ENCODE data around the gene PRIM2. TPM values are rescaled to one million over a fixed set of nuclear protein-coding genes. Genes with fewer than 3 reads are reported as not detected.
A peak's percentile ranks its signal among the peaks of the same experiment; 100 is the strongest.
"Not testable (repeated sequence)": the region's sequence is repeated elsewhere in the genome, so short reads cannot be mapped to it uniquely, and the experiment has no call there.

PRIM2 gene
- total and polyA plus RNA-seq, 9 of the 15 experiments (the other 6 are each of a cell fraction or from before 2014, with no cell fraction given): 19.8 to 57.5 (median 33.4) TPM

DNA sequence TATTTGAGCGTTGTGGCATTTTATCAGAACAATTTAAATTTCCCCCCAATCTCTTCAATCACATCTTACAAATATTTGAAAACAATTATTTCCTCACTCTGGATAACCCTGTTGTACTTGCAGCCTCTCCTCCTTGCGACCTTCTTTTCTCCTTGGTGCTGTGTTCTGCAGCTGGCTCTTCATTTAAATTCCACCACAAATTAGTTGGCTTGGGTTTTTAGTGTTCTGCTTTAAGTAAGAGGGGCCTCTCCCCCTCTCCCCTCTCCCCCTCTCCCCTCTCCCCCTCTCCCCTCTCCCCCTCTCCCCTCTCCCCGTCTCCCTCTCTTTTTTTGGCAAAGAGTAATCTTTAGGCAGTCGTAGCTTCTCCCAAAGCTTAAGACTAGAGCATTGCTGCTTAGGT lies 152.7 kb downstream of the PRIM2 start:
- CTCF ChIA-PET (ENCODE audit: low intra/inter-chr PET ratio); H3K27me3 ChIP-seq (ENCODE audit: control insufficient read depth in 2 of 2, insufficient read depth in 2 of 2, low read length in 2 of 2); FAIRE-seq; ATAC-seq; H3K9me1 ChIP-seq (ENCODE audit: control insufficient read depth, insufficient read depth, low read length); intact Hi-C loops (cut with micrococcal nuclease); H3K36me3 ChIP-seq (ENCODE audit: control insufficient read depth, insufficient read depth, low read length); H3K4me1 ChIP-seq (replicated peaks in 1 of 2; ENCODE audit: control insufficient read depth in 2 of 2, insufficient read depth in 2 of 2, low read length in 2 of 2); H3K79me2 ChIP-seq (ENCODE audit: control insufficient read depth, insufficient read depth, low read length); POLR2A ChIA-PET; DNase-seq (ENCODE audit: extremely low read depth in 1 of 4, low spot score in 3 of 4); H4K20me1 ChIP-seq (replicated peaks; ENCODE audit: control insufficient read depth, insufficient read depth, low read length); H2AFZ ChIP-seq (ENCODE audit: low read depth, low read length); H3K4me2 ChIP-seq (ENCODE audit: insufficient read depth, low read length); H3K9ac ChIP-seq (ENCODE audit: insufficient read depth in 1 of 2, low read depth in 2 of 2, low read length in 2 of 2); BruUV-seq (replicated peaks); H3K4me3 ChIP-seq; in situ Hi-C loops (cut with MboI); H3K9me3 ChIP-seq (replicated peaks; ENCODE audit: control insufficient read depth, insufficient read depth, low read depth, low read length); H3K27ac ChIP-seq (ENCODE audit: extremely low read depth, low read depth, low read length): not testable (repeated sequence)
- WGBS (ENCODE audit: insufficient coverage, low coverage, missing lambda C conversion rate): 22% methylated on average over 2 of the region's 4 CpGs
- peak; percentile 43 for TF ChIP-seq PCBP1 (IDR thresholded peaks at IDR 0.05; ENCODE audit: low read depth, low read length, poor library complexity, severe bottlenecking)

DNA sequence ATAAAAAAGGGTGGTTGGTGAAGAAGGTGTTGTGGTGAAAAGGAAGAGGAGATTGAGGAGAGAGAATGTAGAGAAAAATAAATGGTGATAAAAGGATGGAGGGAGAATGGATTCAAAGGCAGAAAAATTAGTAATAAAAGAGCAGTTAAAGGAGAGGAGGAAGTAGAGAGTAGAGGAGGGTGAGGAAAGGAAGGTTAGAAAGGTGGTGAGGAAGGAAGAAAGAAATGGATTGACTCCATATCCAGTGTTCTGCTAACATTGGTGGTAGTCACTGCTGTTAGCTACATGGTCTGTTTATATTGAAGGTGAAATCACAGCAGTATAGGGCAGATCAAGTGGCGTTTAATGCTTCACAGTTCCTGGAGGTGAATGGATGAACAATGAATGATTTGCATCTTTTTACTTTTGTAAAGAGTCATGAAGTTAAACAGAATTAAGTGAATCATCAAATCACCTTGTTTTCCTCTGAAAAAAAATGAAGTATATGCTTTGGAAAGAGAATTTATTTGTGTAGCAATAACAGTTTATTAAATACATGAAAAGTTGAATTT lies 154.0 kb downstream of the PRIM2 start:
- POLR2A ChIA-PET; H3K9me3 ChIP-seq (replicated peaks; ENCODE audit: control insufficient read depth, insufficient read depth, low read depth, low read length); H4K20me1 ChIP-seq (replicated peaks; ENCODE audit: control insufficient read depth, insufficient read depth, low read length); in situ Hi-C loops (cut with MboI); CTCF ChIA-PET (ENCODE audit: low intra/inter-chr PET ratio); ATAC-seq; H3K79me2 ChIP-seq (ENCODE audit: control insufficient read depth, insufficient read depth, low read length); H3K27ac ChIP-seq (ENCODE audit: extremely low read depth, low read depth, low read length); H2AFZ ChIP-seq (ENCODE audit: low read depth, low read length); H3K9me1 ChIP-seq (ENCODE audit: control insufficient read depth, insufficient read depth, low read length); H3K4me2 ChIP-seq (ENCODE audit: insufficient read depth, low read length); BruUV-seq (replicated peaks); H3K4me3 ChIP-seq; H3K4me1 ChIP-seq (replicated peaks in 1 of 2; ENCODE audit: control insufficient read depth in 2 of 2, insufficient read depth in 2 of 2, low read length in 2 of 2); H3K9ac ChIP-seq (ENCODE audit: insufficient read depth in 1 of 2, low read depth in 2 of 2, low read length in 2 of 2); intact Hi-C loops (cut with micrococcal nuclease); H3K27me3 ChIP-seq (ENCODE audit: control insufficient read depth in 2 of 2, insufficient read depth in 2 of 2, low read length in 2 of 2); H3K36me3 ChIP-seq (ENCODE audit: control insufficient read depth, insufficient read depth, low read length); FAIRE-seq; DNase-seq (ENCODE audit: extremely low read depth in 1 of 4, low spot score in 3 of 4): not testable (repeated sequence)
- WGBS (ENCODE audit: insufficient coverage, low coverage, missing lambda C conversion rate): 30% methylated on average over 1 of the region's 1 CpG

DNA sequence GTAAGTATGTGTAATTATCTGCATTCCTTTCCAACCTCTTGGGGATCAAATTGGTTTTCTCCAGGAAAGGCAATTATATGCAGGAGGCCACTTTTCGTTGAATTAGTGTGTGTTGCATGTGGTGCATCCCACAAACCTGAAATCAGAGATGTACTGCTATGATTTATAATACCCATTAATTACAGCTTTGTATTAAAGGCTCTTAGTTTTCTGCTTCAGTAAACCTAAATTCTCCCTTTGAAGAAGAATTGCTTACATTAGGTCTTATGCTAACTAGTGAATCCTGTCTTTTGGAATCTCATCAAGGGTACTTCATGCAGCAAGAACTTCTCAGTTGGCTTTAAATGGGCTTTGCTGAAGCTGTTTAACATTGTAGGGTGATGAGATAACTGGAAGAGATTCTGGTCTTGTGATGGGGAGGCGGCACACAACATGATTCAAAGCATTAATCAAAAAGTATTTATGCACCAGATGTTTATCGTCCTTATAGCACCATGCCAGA lies 155.5 kb downstream of the PRIM2 start:
- WGBS (ENCODE audit: insufficient coverage, low coverage, missing lambda C conversion rate): 36% methylated on average over 3 of the region's 3 CpGs

More for the DNA sequence above, 155.5 kb downstream of the PRIM2 start:
- CTCF ChIA-PET (ENCODE audit: low intra/inter-chr PET ratio); FAIRE-seq; H3K9me3 ChIP-seq (replicated peaks; ENCODE audit: control insufficient read depth, insufficient read depth, low read depth, low read length); in situ Hi-C loops (cut with MboI); ATAC-seq; H3K4me3 ChIP-seq; H3K27ac ChIP-seq (ENCODE audit: extremely low read depth, low read depth, low read length); H3K4me1 ChIP-seq (replicated peaks in 1 of 2; ENCODE audit: control insufficient read depth in 2 of 2, insufficient read depth in 2 of 2, low read length in 2 of 2); BruUV-seq (replicated peaks); DNase-seq (ENCODE audit: extremely low read depth in 1 of 4, low spot score in 3 of 4); intact Hi-C loops (cut with micrococcal nuclease); H2AFZ ChIP-seq (ENCODE audit: low read depth, low read length); H3K36me3 ChIP-seq (ENCODE audit: control insufficient read depth, insufficient read depth, low read length); H3K4me2 ChIP-seq (ENCODE audit: insufficient read depth, low read length); H3K9ac ChIP-seq (ENCODE audit: insufficient read depth in 1 of 2, low read depth in 2 of 2, low read length in 2 of 2); H3K79me2 ChIP-seq (ENCODE audit: control insufficient read depth, insufficient read depth, low read length); H3K27me3 ChIP-seq (ENCODE audit: control insufficient read depth in 2 of 2, insufficient read depth in 2 of 2, low read length in 2 of 2); H3K9me1 ChIP-seq (ENCODE audit: control insufficient read depth, insufficient read depth, low read length); H4K20me1 ChIP-seq (replicated peaks; ENCODE audit: control insufficient read depth, insufficient read depth, low read length): not testable (repeated sequence)
- POLR2A ChIA-PET: interaction anchor here (1.2 kb wide), 1 partner anchor 10 kb away, joined by 3 read pairs; no protein-coding TSS in a partner anchor
